Measurements from ENCODE around the gene ERGIC2. TPM values are rescaled to one million over a fixed set of nuclear protein-coding genes. Genes with fewer than 3 reads are reported as not detected.

Gene ERGIC2
- total and polyA plus RNA-seq, 10 of the 15 experiments (the other 5 are each of a cell fraction or from before 2014, with no cell fraction given), result 26.1 to 181 (median 83.9) TPM

- WGBS (ENCODE audit: insufficient coverage, insufficient replicate concordance, low lambda C conversion rate, missing lambda C conversion rate), result 0% methylated on average over 3 of the region's 3 CpGs
- no peak overlapping the region for H3K4me3 ChIP-seq
- ATAC-seq (no peak), DNase-seq (ENCODE audit: low read depth, low spot score) (no peak), FAIRE-seq (no peak)
- no peaks in the 10 kb centered on the region for H4K20me1 ChIP-seq (ENCODE audit: control insufficient read depth, insufficient read depth)
- H3K36me3 ChIP-seq (ENCODE audit: control insufficient read depth in 2 of 2, insufficient read depth in 2 of 2, low read length in 1 of 2), result no peaks in the 10 kb centered on the region
- H3K79me2 ChIP-seq (ENCODE audit: control insufficient read depth, insufficient read depth, low read length), result no peaks in the 10 kb centered on the region
- in situ Hi-C loops (cut with MboI) (no loop called here), intact Hi-C loops (cut with micrococcal nuclease; ENCODE audit: unreplicated experiment) (loop anchor here (2.0 to 5.0 kb wide), 3 partner anchors 49 to 358 kb away; partner anchors contain the start of gene ERGIC2)
- peaks cover 3% of the 10 kb centered on the region; the same call in 1 of the 2 replicates for H3K4me1 ChIP-seq (ENCODE audit: control insufficient read depth, insufficient read depth, low read length)
- H3K27me3 ChIP-seq (replicated peaks in 1 of 2; ENCODE audit: control insufficient read depth in 2 of 2, insufficient read depth in 2 of 2, low read length in 1 of 2), result no peaks in the 10 kb centered on the region
- ChIA-PET SMC1A (ENCODE audit: uncharacterized antibody, unreplicated experiment) (interaction anchor here (1.1 kb wide), 1 partner anchor 18 kb away, joined by 3 read pairs; no protein-coding TSS in a partner anchor), POLR2A (no interaction called here), CTCF (interaction anchor here (1.0 kb wide), 1 partner anchor 33 kb away, joined by 3 read pairs; no protein-coding TSS in a partner anchor), RAD21 (ENCODE audit: unreplicated experiment) (no interaction called here)
- no peak overlapping the region for H2AFZ ChIP-seq (ENCODE audit: control insufficient read depth, low read depth, low read length)
- H3K27ac ChIP-seq (ENCODE audit: control insufficient read depth, insufficient read depth), result no peak overlapping the region
- BruUV-seq (replicated peaks), result no TSS peak
- no peak overlapping the region for H3K4me2 ChIP-seq (ENCODE audit: control insufficient read depth, insufficient read depth)
- TF ChIP-seq MTA2 (IDR thresholded peaks at IDR 0.05; ENCODE audit: low read depth), result no peak
- no peak overlapping the region for H3K9ac ChIP-seq (ENCODE audit: control insufficient read depth, insufficient read depth, low read length)
- no peaks in the 10 kb centered on the region for H3K9me3 ChIP-seq (replicated peaks; ENCODE audit: control insufficient read depth, insufficient read depth, low read length)
These were observed 49.2 kb upstream of the ERGIC2 start for GRCh38 chr12:29429999-29430715.

GRCh38 chr12:29428633-29429032 lies 47.7 kb upstream of the ERGIC2 start:
- DNase-seq (ENCODE audit: low read depth, low spot score) (peak; percentile 34), ATAC-seq (peak; percentile 83), FAIRE-seq (no peak)
- in situ Hi-C loops (cut with MboI) (no loop called here), intact Hi-C loops (cut with micrococcal nuclease; ENCODE audit: unreplicated experiment) (loop anchor here (2.0 to 5.0 kb wide), 3 partner anchors 48 to 356 kb away; partner anchors contain the start of gene ERGIC2)
- H4K20me1 ChIP-seq (ENCODE audit: control insufficient read depth, insufficient read depth), result no peaks in the 10 kb centered on the region
- BruUV-seq (replicated peaks), result no TSS peak
- H3K9ac ChIP-seq (ENCODE audit: control insufficient read depth, insufficient read depth, low read length), result no peak overlapping the region
- H2AFZ ChIP-seq (ENCODE audit: control insufficient read depth, low read depth, low read length), result no peak overlapping the region
- SMC1A ChIA-PET (ENCODE audit: uncharacterized antibody, unreplicated experiment), result interaction anchor here (0.5 to 1.6 kb wide), 7 partner anchors 9 to 356 kb away, joined by 3 to 6 read pairs (median 4); no protein-coding TSS in a partner anchor
- H3K9me3 ChIP-seq (replicated peaks; ENCODE audit: control insufficient read depth, insufficient read depth, low read length), result no peaks in the 10 kb centered on the region
- RAD21 ChIA-PET (ENCODE audit: unreplicated experiment), result interaction anchor here (1.3 kb wide), 1 partner anchor 48 kb away, joined by 5 read pairs; the partner anchor contains the start of gene ERGIC2
- H3K4me1 ChIP-seq (ENCODE audit: control insufficient read depth, insufficient read depth, low read length), result peaks cover 3% of the 10 kb centered on the region; the same call in 1 of the 2 replicates
- no peak overlapping the region for H3K4me2 ChIP-seq (ENCODE audit: control insufficient read depth, insufficient read depth)
- no peaks in the 10 kb centered on the region for H3K79me2 ChIP-seq (ENCODE audit: control insufficient read depth, insufficient read depth, low read length)
- H3K4me3 ChIP-seq, result no peak overlapping the region
- H3K36me3 ChIP-seq (ENCODE audit: control insufficient read depth in 2 of 2, insufficient read depth in 2 of 2, low read length in 1 of 2), result no peaks in the 10 kb centered on the region
- POLR2A ChIA-PET, result no interaction called here
- no peak overlapping the region for H3K27ac ChIP-seq (ENCODE audit: control insufficient read depth, insufficient read depth)
- CTCF ChIA-PET, result interaction anchor here (0.8 to 2.0 kb wide), 6 partner anchors 32 to 121 kb away, joined by 3 to 7 read pairs (median 5); partner anchors contain the start of gene ERGIC2
- H3K27me3 ChIP-seq (replicated peaks in 1 of 2; ENCODE audit: control insufficient read depth in 2 of 2, insufficient read depth in 2 of 2, low read length in 1 of 2), result no peaks in the 10 kb centered on the region
- TF ChIP-seq NFIC (IDR thresholded peaks at IDR 0.05; ENCODE audit: low read depth, low read length), result 0 out of 2 replicates have a peak, but pooled peaks have one; percentile 25
- TF ChIP-seq CREB1 (IDR thresholded peaks at IDR 0.05; ENCODE audit: low read depth), result 0 out of 2 replicates have a peak, but pooled peaks have one; percentile 19
- peak in 1 of 2 experiments; percentile 12; a peak in 1 of 4 replicates for TF ChIP-seq EP300 (IDR thresholded peaks at IDR 0.05; ENCODE audit: borderline replicate concordance in 1 of 2, control insufficient read depth in 1 of 2, low read depth in 2 of 2, low read length in 2 of 2)
- TF ChIP-seq NFXL1 (IDR thresholded peaks at IDR 0.05; ENCODE audit: borderline replicate concordance), result no peak
- TF ChIP-seq CEBPB (IDR thresholded peaks at IDR 0.05; ENCODE audit: borderline replicate concordance in 1 of 2, low read depth in 2 of 2, low read length in 2 of 2), result peak in 1 of 2 experiments; percentile 17; a peak in 1 of 4 replicates
- 0 out of 2 replicates have a peak, but pooled peaks have one; percentile 24 for TF ChIP-seq CBX5 (IDR thresholded peaks at IDR 0.05; ENCODE audit: low read depth)
- no peak for TF ChIP-seq IKZF2 (IDR thresholded peaks at IDR 0.05)
- TF ChIP-seq BCL3 (IDR thresholded peaks at IDR 0.05; ENCODE audit: borderline replicate concordance, insufficient read depth, low read depth, low read length, poor library complexity, severe bottlenecking), result peak; percentile 35
- no peak for TF ChIP-seq WRNIP1 (IDR thresholded peaks at IDR 0.05; ENCODE audit: borderline replicate concordance, low read depth, low read length)
- 0 out of 2 replicates have a peak, but pooled peaks have one; percentile 22 for TF ChIP-seq ATF2 (IDR thresholded peaks at IDR 0.05; ENCODE audit: low read length)

Measured in GM12878 (cell line).